Measurements from ENCODE around the gene DERL3. TPM values are rescaled to one million over a fixed set of nuclear protein-coding genes. Genes with fewer than 3 reads are reported as not detected.

The DERL3 gene
- total RNA-seq, 3 donors from 2014 or later, result 4.4 to 18.8 (median 7.9) TPM

GRCh38 chr22:23840026-23840425, 1.2 kb upstream of the DERL3 start:
- ATAC-seq, result no peak
- no peak for TF ChIP-seq CTCF (IDR thresholded peaks at IDR 0.05)
- H3K4me1 ChIP-seq (ENCODE audit: low read depth), result peaks cover 13% of the 10 kb centered on the region

GRCh38 chr22:23837911-23838680, 710 bp downstream of the DERL3 start:
- DNase-seq (peak in 1 of 3 donors; percentile 33), ATAC-seq (peak; percentile 1)
- Histone ChIP-seq H3K4me3 (no peak overlapping the region), H3K4me1 (ENCODE audit: low read depth) (peaks cover 13% of the 10 kb centered on the region), H3K36me3 (ENCODE audit: low read depth) (peaks cover 3% of the 10 kb centered on the region), H3K9me3 (no peaks in the 10 kb centered on the region)
- intact Hi-C loops (cut with DNase I, micrococcal nuclease), result no loop called here
- TF ChIP-seq CTCF (IDR thresholded peaks at IDR 0.05), result no peak

More at GRCh38 chr22:23840026-23840425, 1.2 kb upstream of the DERL3 start:
- Histone ChIP-seq H3K36me3 (ENCODE audit: low read depth) (no peaks in the 10 kb centered on the region), H3K9me3 (no peaks in the 10 kb centered on the region), H3K4me3 (no peak overlapping the region)
- intact Hi-C loops (cut with DNase I, micrococcal nuclease), result loop anchor here in 1 of 2 donors (10.0 kb wide), 1 partner anchor 295 kb away; no protein-coding TSS in a partner anchor
- DNase-seq, result no peak

- intact Hi-C loops (cut with DNase I, micrococcal nuclease), result no loop called here
- Histone ChIP-seq H3K4me1 (ENCODE audit: low read depth) (peaks cover 13% of the 10 kb centered on the region), H3K9me3 (no peaks in the 10 kb centered on the region), H3K4me3 (no peak overlapping the region), H3K36me3 (ENCODE audit: low read depth) (peaks cover 3% of the 10 kb centered on the region)
- ATAC-seq, result no peak
- DNase-seq, result peak in 2 of 3 donors; percentile 38 to 55
- TF ChIP-seq CTCF (IDR thresholded peaks at IDR 0.05), result no peak
Measured at GRCh38 chr22:23837496-23837859, 1.3 kb downstream of the DERL3 start.

GRCh38 chr22:23836692-23837495, 1.9 kb downstream of the DERL3 start:
- TF ChIP-seq CTCF (IDR thresholded peaks at IDR 0.05), result no peak
- H3K4me1 ChIP-seq (ENCODE audit: low read depth), result peaks cover 13% of the 10 kb centered on the region
- intact Hi-C loops (cut with DNase I, micrococcal nuclease), result no loop called here
- H3K4me3 ChIP-seq, result no peak overlapping the region
- ATAC-seq (no peak), DNase-seq (peak in 2 of 3 donors; percentile 30 to 48)
- H3K36me3 ChIP-seq (ENCODE audit: low read depth), result peaks cover 3% of the 10 kb centered on the region
- H3K9me3 ChIP-seq, result no peaks in the 10 kb centered on the region

GRCh38 chr22:23836281-23836680, 2.5 kb downstream of the DERL3 start:
- ATAC-seq, result no peak
- Histone ChIP-seq H3K4me3 (no peak overlapping the region), H3K4me1 (ENCODE audit: low read depth) (peaks cover 13% of the 10 kb centered on the region), H3K9me3 (no peaks in the 10 kb centered on the region), H3K36me3 (ENCODE audit: low read depth) (peaks cover 3% of the 10 kb centered on the region)
- peak in 2 of 3 donors; percentile 21 to 49 for DNase-seq
- TF ChIP-seq CTCF (IDR thresholded peaks at IDR 0.05), result no peak
- intact Hi-C loops (cut with DNase I, micrococcal nuclease), result no loop called here

Measured in mucosa of descending colon (tissue), 3 donors.